Stimulated activated CD8-positive, alpha-beta memory T cell treated with anti-CD3 and anti-CD28 coated beads, Interleukin-4, amount 100 ng/mL, for 48 hours (primary cell): ENCODE results near the gene ANKRD18B.
"Not testable (repeated sequence)": the region's sequence is repeated elsewhere in the genome, so short reads cannot be mapped to it uniquely, and the experiment has no call there.

Source experiments
- DNase-seq: peaks from one replicate; pipeline ENCODE4 v3.0.0-alpha.2; 2020

Gene ANKRD18B

GRCh38 chr9:33523397-33524305, at the start of gene ANKRD18B:
Gene ANKRD18B (plus strand): TSS chr9:33524251. CDS start chr9:33524490, 239 bp downstream.
- DNase-seq: peak; percentile 68

GRCh38 chr9:33475357-33475756, 48.7 kb upstream of the ANKRD18B start:
- DNase-seq: no peak

- DNase-seq: no peak
These were observed 47.5 kb upstream of the ANKRD18B start for GRCh38 chr9:33476503-33476902.

- no peak for DNase-seq
These were observed 43.9 kb upstream of the ANKRD18B start for GRCh38 chr9:33480106-33480505.

- no peak for DNase-seq
These were observed 43.1 kb upstream of the ANKRD18B start for GRCh38 chr9:33480976-33481375.

GRCh38 chr9:33485312-33485711, 38.7 kb upstream of the ANKRD18B start:
- DNase-seq: not testable (repeated sequence)

GRCh38 chr9:33489066-33489465, 35.0 kb upstream of the ANKRD18B start:
- DNase-seq: no peak

- not testable (repeated sequence) for DNase-seq
These were observed 30.2 kb upstream of the ANKRD18B start for GRCh38 chr9:33493819-33494218.

- DNase-seq: no peak
These were observed 25.7 kb upstream of the ANKRD18B start for GRCh38 chr9:33498387-33498786.

GRCh38 chr9:33506626-33507370, 17.3 kb upstream of the ANKRD18B start:
- peak; percentile 51 for DNase-seq

- peak; percentile 61 for DNase-seq
These were observed 13.5 kb upstream of the ANKRD18B start for GRCh38 chr9:33510262-33511183.

GRCh38 chr9:33511184-33511517, 12.9 kb upstream of the ANKRD18B start:
- not testable (repeated sequence) for DNase-seq

- DNase-seq: not testable (repeated sequence)
These were observed 11.5 kb upstream of the ANKRD18B start for GRCh38 chr9:33512535-33512934.

GRCh38 chr9:33515342-33515995, 8.6 kb upstream of the ANKRD18B start:
- DNase-seq: not testable (repeated sequence)

GRCh38 chr9:33516397-33516796, 7.7 kb upstream of the ANKRD18B start:
- DNase-seq: not testable (repeated sequence)

GRCh38 chr9:33517373-33517772, 6.7 kb upstream of the ANKRD18B start:
- DNase-seq: no peak

- not testable (repeated sequence) for DNase-seq
These were observed 6.0 kb upstream of the ANKRD18B start for GRCh38 chr9:33517934-33518577.

- not testable (repeated sequence) for DNase-seq
These were observed 2.2 kb upstream of the ANKRD18B start for GRCh38 chr9:33521861-33522260.

- DNase-seq: peak; percentile 42
These were observed 376 bp downstream of the ANKRD18B start for GRCh38 chr9:33524306-33524947.

GRCh38 chr9:33528069-33528468, 4.0 kb downstream of the ANKRD18B start:
- DNase-seq: not testable (repeated sequence)

- DNase-seq: not testable (repeated sequence)
These were observed 9.9 kb downstream of the ANKRD18B start for GRCh38 chr9:33533958-33534357.
